Upper lobe of left lung (tissue), 4 donors: Measurements from ENCODE around the gene NKD2.

Experiments used
- EP300 ChIP-seq, 4 donors: sonication (generic); formaldehyde crosslinking; IDR thresholded peaks; one replicate each; pipeline ENCODE4 v1.5.1; 2017; ENCODE audit warnings: antibody characterized with exemption in 4 of 4, control low read depth in 2 of 4
- POLR2A ChIP-seq, 4 donors: fragments of 450-650 bp; IDR thresholded peaks; one replicate each; pipeline ENCODE4 v1.5.1; 2016 to 2017; ENCODE audit warnings: antibody characterized with exemption in 4 of 4, mild to moderate bottlenecking in 2 of 4
- POLR2AphosphoS5 ChIP-seq, 2 donors: sonication (generic); formaldehyde crosslinking; IDR thresholded peaks; one replicate each; pipeline ENCODE4 v1.5.1; 2017; ENCODE audit warnings: antibody characterized with exemption in 2 of 2
- TF ChIP-seq, protein P1 (sequence below), 6 experiments: fragments of 450-650 bp in 4 of 6; fragments of 200-600 bp in 2 of 6; sonication (generic) in 2 of 6; IDR thresholded peaks; one replicate each; pipeline ENCODE4 v1.5.1; 2016 to 2019; ENCODE audit warnings: antibody characterized with exemption in 6 of 6

- TF ChIP-seq EP300 (IDR thresholded peaks at IDR 0.05) (no peak), POLR2AphosphoS5 (IDR thresholded peaks at IDR 0.05) (no peak), POLR2A (IDR thresholded peaks at IDR 0.05) (no peak)
- TF ChIP-seq, protein P1, sequence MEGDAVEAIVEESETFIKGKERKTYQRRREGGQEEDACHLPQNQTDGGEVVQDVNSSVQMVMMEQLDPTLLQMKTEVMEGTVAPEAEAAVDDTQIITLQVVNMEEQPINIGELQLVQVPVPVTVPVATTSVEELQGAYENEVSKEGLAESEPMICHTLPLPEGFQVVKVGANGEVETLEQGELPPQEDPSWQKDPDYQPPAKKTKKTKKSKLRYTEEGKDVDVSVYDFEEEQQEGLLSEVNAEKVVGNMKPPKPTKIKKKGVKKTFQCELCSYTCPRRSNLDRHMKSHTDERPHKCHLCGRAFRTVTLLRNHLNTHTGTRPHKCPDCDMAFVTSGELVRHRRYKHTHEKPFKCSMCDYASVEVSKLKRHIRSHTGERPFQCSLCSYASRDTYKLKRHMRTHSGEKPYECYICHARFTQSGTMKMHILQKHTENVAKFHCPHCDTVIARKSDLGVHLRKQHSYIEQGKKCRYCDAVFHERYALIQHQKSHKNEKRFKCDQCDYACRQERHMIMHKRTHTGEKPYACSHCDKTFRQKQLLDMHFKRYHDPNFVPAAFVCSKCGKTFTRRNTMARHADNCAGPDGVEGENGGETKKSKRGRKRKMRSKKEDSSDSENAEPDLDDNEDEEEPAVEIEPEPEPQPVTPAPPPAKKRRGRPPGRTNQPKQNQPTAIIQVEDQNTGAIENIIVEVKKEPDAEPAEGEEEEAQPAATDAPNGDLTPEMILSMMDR (IDR thresholded peaks at IDR 0.05), result no peak
Observed at GRCh38 chr5:987761-988160, 20.8 kb upstream of the NKD2 start.
